ENCODE measurements around the gene NLRC5.
A peak's percentile ranks its signal among the peaks of the same experiment; 100 is the strongest.
"Not testable (repeated sequence)": the region's sequence is repeated elsewhere in the genome, so short reads cannot be mapped to it uniquely, and the experiment has no call there.

The NLRC5 gene

GRCh38 chr16:57081744-57082143 is 92.4 kb downstream of the NLRC5 start:
- no peak for DNase-seq

- no peak for DNase-seq
Observed at GRCh38 chr16:57082664-57083063, 93.3 kb downstream of the NLRC5 start.

- no peak for DNase-seq
Observed at GRCh38 chr16:57083485-57084126, 94.2 kb downstream of the NLRC5 start.

- DNase-seq, result peak; percentile 32
Observed at GRCh38 chr16:57084257-57084770, 95.0 kb downstream of the NLRC5 start.

GRCh38 chr16:57084996-57085395 is 95.6 kb downstream of the NLRC5 start:
- no peak for DNase-seq

GRCh38 chr16:57087003-57087402 is 97.6 kb downstream of the NLRC5 start:
- no peak for DNase-seq

DNA sequence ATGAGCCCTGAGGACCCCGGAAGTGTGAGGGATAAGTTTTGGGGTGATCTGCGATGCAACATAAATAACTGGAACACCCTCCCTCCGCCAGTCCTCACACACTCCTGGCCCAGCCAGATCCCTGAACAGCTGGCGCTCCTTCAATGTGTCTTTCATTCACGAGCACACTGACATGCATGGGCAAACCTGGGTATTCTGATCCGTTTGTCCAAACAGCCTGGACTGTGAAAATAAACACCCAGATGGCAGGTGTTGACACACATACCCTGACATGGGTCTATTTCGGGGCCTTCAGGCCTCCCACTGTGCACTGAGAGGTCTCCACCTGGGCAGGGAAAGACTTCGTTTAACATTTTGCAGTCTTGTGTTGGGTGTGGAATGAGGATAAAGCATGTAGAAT is 100.0 kb downstream of the NLRC5 start:
- DNase-seq, result no peak

- DNase-seq, result no peak
Observed at GRCh38 chr16:57091200-57091974, 102.0 kb downstream of the NLRC5 start.

DNA sequence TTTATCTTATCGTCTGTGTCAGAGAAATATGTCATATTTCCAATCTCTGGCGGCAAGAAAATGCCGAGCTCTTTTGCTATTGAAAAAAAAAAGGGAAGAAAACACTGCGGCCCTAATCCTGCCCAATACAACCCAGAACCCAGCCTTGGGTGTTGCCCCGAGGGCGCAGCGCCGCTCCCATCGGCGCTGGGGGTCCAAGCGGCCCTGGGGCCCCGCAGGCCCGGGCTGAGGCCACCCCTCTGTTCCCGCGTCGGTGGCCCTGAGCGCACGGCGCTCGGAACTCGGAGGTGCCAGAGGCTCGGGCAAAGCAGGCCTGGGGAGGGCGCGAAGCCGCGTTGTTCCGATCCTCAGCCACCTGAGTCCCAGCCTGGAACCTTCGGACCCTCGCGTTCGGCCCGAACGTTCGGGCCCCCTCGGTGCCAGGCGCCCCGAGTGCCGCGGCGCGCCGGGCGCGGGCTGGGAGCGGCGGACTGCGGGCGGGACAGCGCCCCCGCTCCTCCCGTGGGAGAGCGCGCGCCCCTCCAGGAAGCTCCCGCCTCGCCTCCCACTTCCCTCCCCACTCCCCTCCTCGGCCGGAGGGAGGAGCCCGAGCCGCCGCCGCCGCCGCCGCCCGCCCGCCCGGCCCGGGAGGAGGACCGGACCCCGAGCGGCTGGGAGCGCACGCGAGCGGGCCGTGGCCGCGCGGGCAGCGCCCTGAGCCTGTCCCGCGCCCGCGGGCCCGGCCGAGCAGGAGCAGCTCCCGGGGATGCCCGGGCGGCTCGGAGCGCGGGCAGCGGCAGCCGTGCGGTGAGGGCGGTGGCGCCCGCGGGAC is 102.8 kb downstream of the NLRC5 start, which contains the start of gene CPNE2:
Gene CPNE2, plus strand, starts transcription at position 609 of the 811 bp plus-strand sequence. CDS start 18,160 bp downstream, outside the sequence.
- peak; percentile 37 for DNase-seq

- DNase-seq, result peak; percentile 1
Observed at GRCh38 chr16:57092786-57093411, 103.5 kb downstream of the NLRC5 start.

GRCh38 chr16:57093666-57094564 is 104.6 kb downstream of the NLRC5 start:
- no peak for DNase-seq

GRCh38 chr16:57094911-57095310 is 105.6 kb downstream of the NLRC5 start:
- DNase-seq, result no peak

- DNase-seq, result no peak
Observed at GRCh38 chr16:57096192-57096591, 106.8 kb downstream of the NLRC5 start.

DNA sequence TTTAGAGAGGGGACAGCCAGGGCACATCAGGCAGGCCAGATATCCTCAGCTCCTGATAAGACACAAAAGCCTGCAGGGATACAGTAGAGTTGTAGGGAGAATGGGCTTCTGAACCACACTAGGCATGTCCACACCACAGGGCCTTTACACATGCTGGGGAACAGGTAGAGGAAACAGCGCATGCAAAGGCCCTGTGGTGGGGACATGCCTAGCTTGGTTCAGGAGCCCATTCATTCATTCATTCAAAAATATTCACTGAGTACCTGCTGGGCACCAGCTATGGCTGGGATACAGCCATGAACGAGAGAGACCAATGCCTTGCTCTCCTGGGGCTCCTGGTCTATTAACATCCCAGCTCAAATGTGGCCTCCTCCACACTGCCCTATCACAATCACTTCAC is 107.4 kb downstream of the NLRC5 start:
- DNase-seq, result no peak

DNA sequence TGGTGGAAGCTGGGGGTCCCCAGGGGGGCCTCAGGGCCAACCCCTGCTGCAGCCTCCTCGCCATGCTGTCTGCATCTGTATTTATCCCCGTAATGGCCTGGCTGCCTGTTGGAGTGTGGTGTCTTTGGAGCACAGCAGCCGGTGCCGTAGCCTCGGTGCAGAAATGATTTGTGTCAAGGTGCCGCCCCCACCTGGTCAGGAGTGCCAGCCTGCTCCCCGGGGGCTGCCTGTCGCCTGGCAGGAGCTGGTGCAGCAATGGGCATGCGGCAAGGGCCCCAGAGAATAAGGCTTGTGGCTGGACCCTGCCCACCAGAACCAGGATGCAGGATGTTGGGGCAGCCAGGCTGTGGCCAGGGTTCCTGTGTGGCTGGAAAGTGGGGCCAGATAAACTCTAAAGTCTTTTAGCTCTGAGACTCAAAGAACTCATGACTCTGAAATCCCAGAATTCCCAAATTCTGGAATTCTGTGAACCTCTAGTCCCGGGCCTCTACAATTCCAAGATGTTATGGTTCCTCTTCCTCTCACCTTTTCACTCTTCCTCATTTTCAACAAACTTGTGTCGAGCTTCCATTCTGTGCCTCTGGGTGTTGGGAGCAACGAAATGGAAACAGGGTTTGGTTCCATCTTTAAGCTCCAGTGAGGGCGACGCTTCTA is 109.0 kb downstream of the NLRC5 start:
- no peak for DNase-seq

GRCh38 chr16:57099965-57100364 is 110.6 kb downstream of the NLRC5 start:
- not testable (repeated sequence) for DNase-seq

GRCh38 chr16:57100445-57100844 is 111.1 kb downstream of the NLRC5 start:
- no peak for DNase-seq

- DNase-seq, result no peak
Observed at GRCh38 chr16:57102888-57103851, 113.8 kb downstream of the NLRC5 start.

- DNase-seq, result no peak
Observed at GRCh38 chr16:57104706-57105105, 115.3 kb downstream of the NLRC5 start.

- no peak for DNase-seq
Observed at GRCh38 chr16:57105184-57105583, 115.8 kb downstream of the NLRC5 start.

Data from GDM1 (cell line).